ENCODE measurements around the gene MAPK9. TPM values are rescaled to one million over a fixed set of nuclear protein-coding genes. Genes with fewer than 3 reads are reported as not detected.

Gene MAPK9
- total RNA-seq, 4 donors from 2014 or later, result 25.5 to 42.3 (median 36.5) TPM

DNA sequence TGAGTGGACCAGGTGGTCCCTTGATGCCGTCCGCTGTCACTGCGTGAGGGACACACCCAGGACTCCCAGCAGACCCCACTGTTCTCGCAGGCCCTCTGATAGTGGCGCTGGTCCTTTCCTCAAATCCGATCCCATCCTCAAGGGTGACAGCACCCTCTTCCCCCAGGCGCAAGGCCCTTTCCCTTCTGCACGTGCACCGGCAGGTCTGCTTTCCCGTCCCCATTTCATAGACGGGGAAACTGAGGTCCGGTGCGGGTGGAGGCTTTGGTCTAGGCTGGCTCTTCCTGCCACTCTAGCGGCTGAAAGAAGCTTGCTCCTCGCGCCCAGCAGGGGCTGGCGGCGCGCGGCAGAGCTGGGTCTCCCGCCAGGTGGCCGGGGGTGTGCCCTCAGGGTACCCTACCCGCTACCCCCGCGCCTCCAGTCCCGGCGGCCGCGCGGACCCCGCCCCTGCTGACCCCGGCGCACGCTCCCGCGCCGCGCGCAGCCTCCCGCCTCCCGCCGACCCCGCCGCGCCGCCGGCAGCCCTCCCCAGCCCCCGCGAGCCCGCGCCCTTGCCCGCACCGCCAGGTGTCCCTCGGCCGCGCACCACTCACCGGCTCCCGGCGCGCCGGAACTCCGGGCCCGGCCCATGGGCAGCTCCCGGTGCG lies 83.3 kb downstream of the MAPK9 start:
- TF ChIP-seq POLR2AphosphoS5 (IDR thresholded peaks at IDR 0.05), result no peak
- TF ChIP-seq POLR2A (IDR thresholded peaks at IDR 0.05), result no peak
- TF ChIP-seq, protein P1, sequence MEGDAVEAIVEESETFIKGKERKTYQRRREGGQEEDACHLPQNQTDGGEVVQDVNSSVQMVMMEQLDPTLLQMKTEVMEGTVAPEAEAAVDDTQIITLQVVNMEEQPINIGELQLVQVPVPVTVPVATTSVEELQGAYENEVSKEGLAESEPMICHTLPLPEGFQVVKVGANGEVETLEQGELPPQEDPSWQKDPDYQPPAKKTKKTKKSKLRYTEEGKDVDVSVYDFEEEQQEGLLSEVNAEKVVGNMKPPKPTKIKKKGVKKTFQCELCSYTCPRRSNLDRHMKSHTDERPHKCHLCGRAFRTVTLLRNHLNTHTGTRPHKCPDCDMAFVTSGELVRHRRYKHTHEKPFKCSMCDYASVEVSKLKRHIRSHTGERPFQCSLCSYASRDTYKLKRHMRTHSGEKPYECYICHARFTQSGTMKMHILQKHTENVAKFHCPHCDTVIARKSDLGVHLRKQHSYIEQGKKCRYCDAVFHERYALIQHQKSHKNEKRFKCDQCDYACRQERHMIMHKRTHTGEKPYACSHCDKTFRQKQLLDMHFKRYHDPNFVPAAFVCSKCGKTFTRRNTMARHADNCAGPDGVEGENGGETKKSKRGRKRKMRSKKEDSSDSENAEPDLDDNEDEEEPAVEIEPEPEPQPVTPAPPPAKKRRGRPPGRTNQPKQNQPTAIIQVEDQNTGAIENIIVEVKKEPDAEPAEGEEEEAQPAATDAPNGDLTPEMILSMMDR (IDR thresholded peaks at IDR 0.05), result no peak
- TF ChIP-seq EP300 (IDR thresholded peaks at IDR 0.05; ENCODE audit: low read depth), result no peak
- intact Hi-C loops (cut with DNase I; ENCODE audit: low total_unique reads) (no loop called here), in situ Hi-C loops (cut with MboI; ENCODE audit: low pct_ligation_motif_present in 1 of 4, low pct_unique_long_range_greater_than_20kb in 1 of 4, low sequenced_read_pairs in 3 of 4) (no loop called here)
- Histone ChIP-seq H3K9me3 (no peaks in the 10 kb centered on the region), H3K27me3 (peaks cover 30% of the 10 kb centered on the region), H3K36me3 (no peaks in the 10 kb centered on the region), H3K27ac (no peak overlapping the region), H3K4me1 (peaks cover 0 to 13% (median 7%) of the 10 kb centered on the region in 4 donors), H3K4me3 (peak overlapping the region in 3 of 4 donors; percentile 29 to 57 (median 37))
- WGBS, 2 donors (ENCODE audit: low coverage in 1 of 2), result 8% methylated on average over 11 of the region's 65 CpGs; no CpG with 5 or more reads in 1 of the 2 donors
- no peak for DNase-seq

GRCh38 chr5:180208038-180208434 lies 83.8 kb downstream of the MAPK9 start:
- no peak for DNase-seq
- H3K4me3 ChIP-seq, result peak overlapping the region in 2 of 4 donors; percentile 37 to 57
- no peak overlapping the region for H3K27ac ChIP-seq
- in situ Hi-C loops (cut with MboI; ENCODE audit: low pct_ligation_motif_present in 1 of 4, low pct_unique_long_range_greater_than_20kb in 1 of 4, low sequenced_read_pairs in 3 of 4), result no loop called here
- WGBS, 2 donors (ENCODE audit: low coverage in 1 of 2), result 48% methylated on average over 14 of the region's 14 CpGs; no CpG with 5 or more reads in 1 of the 2 donors
- TF ChIP-seq, protein P1 (IDR thresholded peaks at IDR 0.05), result no peak
- TF ChIP-seq POLR2AphosphoS5 (IDR thresholded peaks at IDR 0.05) (no peak), EP300 (IDR thresholded peaks at IDR 0.05; ENCODE audit: low read depth) (no peak), POLR2A (IDR thresholded peaks at IDR 0.05) (no peak)
- intact Hi-C loops (cut with DNase I; ENCODE audit: low total_unique reads), result no loop called here
- peaks cover 30% of the 10 kb centered on the region for H3K27me3 ChIP-seq
- H3K4me1 ChIP-seq, result peaks cover 0 to 13% (median 7%) of the 10 kb centered on the region in 4 donors
- no peaks in the 10 kb centered on the region for H3K9me3 ChIP-seq
- H3K36me3 ChIP-seq, result no peaks in the 10 kb centered on the region

- TF ChIP-seq POLR2A (IDR thresholded peaks at IDR 0.05), result no peak
- TF ChIP-seq, protein P1 (IDR thresholded peaks at IDR 0.05), result no peak
- TF ChIP-seq POLR2AphosphoS5 (IDR thresholded peaks at IDR 0.05), result no peak
- TF ChIP-seq EP300 (IDR thresholded peaks at IDR 0.05; ENCODE audit: low read depth), result no peak
- H3K4me3 ChIP-seq, result no peak overlapping the region
- no peaks in the 10 kb centered on the region for H3K9me3 ChIP-seq
- no peak for DNase-seq
- no peak overlapping the region for H3K27ac ChIP-seq
- intact Hi-C loops (cut with DNase I; ENCODE audit: low total_unique reads) (no loop called here), in situ Hi-C loops (cut with MboI; ENCODE audit: low pct_ligation_motif_present in 1 of 4, low pct_unique_long_range_greater_than_20kb in 1 of 4, low sequenced_read_pairs in 3 of 4) (no loop called here)
- WGBS, 2 donors (ENCODE audit: low coverage in 1 of 2), result 40 to 67% methylated on average over 1 to 25 of the region's 25 CpGs
- peaks cover 0 to 13% (median 6%) of the 10 kb centered on the region in 4 donors for H3K4me1 ChIP-seq
- H3K27me3 ChIP-seq, result peaks cover 30% of the 10 kb centered on the region
- H3K36me3 ChIP-seq, result no peaks in the 10 kb centered on the region
These were observed 84.3 kb downstream of the MAPK9 start for GRCh38 chr5:180207593-180207992.

DNA sequence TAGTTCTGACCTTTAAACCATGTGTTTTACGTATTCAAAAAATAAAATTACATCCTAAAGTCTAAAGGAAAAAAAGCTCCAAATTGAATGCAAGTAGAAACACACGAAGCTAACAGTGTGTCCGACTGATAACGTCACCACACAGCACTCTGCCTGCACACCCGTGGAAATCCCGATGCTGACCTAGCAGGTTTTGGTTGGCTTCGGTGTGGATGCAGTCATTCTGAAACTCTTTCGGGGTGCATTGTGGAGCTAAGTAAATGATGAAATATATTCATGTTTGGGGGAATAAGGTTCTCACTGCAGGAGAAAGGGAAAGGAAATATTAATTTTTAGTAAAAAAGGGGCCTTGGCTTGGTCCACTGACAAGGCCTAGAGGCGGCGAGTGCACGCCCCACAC lies 84.9 kb downstream of the MAPK9 start:
- no peak for DNase-seq
- no peak overlapping the region for H3K4me3 ChIP-seq
- TF ChIP-seq EP300 (IDR thresholded peaks at IDR 0.05; ENCODE audit: low read depth), result no peak
- TF ChIP-seq POLR2AphosphoS5 (IDR thresholded peaks at IDR 0.05), result no peak
- TF ChIP-seq, protein P1 (IDR thresholded peaks at IDR 0.05), result no peak
- no peak for TF ChIP-seq POLR2A (IDR thresholded peaks at IDR 0.05)
- WGBS, 2 donors (ENCODE audit: low coverage in 1 of 2), result 75 to 82% methylated on average over 6 to 11 of the region's 11 CpGs
- H3K27ac ChIP-seq, result no peak overlapping the region
- peaks cover 0 to 11% (median 6%) of the 10 kb centered on the region in 4 donors for H3K4me1 ChIP-seq
- no peaks in the 10 kb centered on the region for H3K9me3 ChIP-seq
- intact Hi-C loops (cut with DNase I; ENCODE audit: low total_unique reads) (no loop called here), in situ Hi-C loops (cut with MboI; ENCODE audit: low pct_ligation_motif_present in 1 of 4, low pct_unique_long_range_greater_than_20kb in 1 of 4, low sequenced_read_pairs in 3 of 4) (no loop called here)
- H3K27me3 ChIP-seq, result peaks cover 30% of the 10 kb centered on the region
- H3K36me3 ChIP-seq, result no peaks in the 10 kb centered on the region

Measured in transverse colon (tissue), 4 donors.